Memory B cell (primary cell): ENCODE results near the gene CNN2.

Experiments used
- ATAC-seq: fragments of 150-1000 bp; cut with Tn5 transposase; 2 replicates; pipeline ENCODE4 v1.10.0; 2021; ENCODE audit warnings: low read depth, mild to moderate bottlenecking, moderate library complexity
- DNase-seq, 2 donors: peaks; one replicate each; pipeline ENCODE4 v3.0.0; 2022; ENCODE audit warnings: low spot score in 2 of 2
- H3K27ac Mint-ChIP-seq: one replicate; pipeline ENCODE4 v1.8.0; 2022; ENCODE audit warnings: mild to moderate bottlenecking, moderate library complexity, mixed read lengths
- H3K27me3 Mint-ChIP-seq: one replicate; pipeline ENCODE4 v1.8.0; 2022; ENCODE audit warnings: mixed read lengths
- H3K36me3 Mint-ChIP-seq: one replicate; pipeline ENCODE4 v1.8.0; 2022; ENCODE audit warnings: mild to moderate bottlenecking, mixed read lengths
- H3K4me1 Mint-ChIP-seq: one replicate; pipeline ENCODE4 v1.8.0; 2022; ENCODE audit warnings: mixed read lengths
- H3K4me3 Mint-ChIP-seq: one replicate; pipeline ENCODE4 v1.8.0; 2022; ENCODE audit warnings: mild to moderate bottlenecking, moderate library complexity, mixed read lengths
- H3K9me3 Mint-ChIP-seq: one replicate; pipeline ENCODE4 v1.8.0; 2022; ENCODE audit warnings: mixed read lengths

Gene CNN2

GRCh38 chr19:991174-991931 is 35.1 kb upstream of the CNN2 start:
- peaks cover 5% of the 10 kb centered on the region for H3K4me1 Mint-ChIP-seq
- peaks cover 5% of the 10 kb centered on the region for H3K36me3 Mint-ChIP-seq
- peaks cover 2% of the 10 kb centered on the region for H3K27me3 Mint-ChIP-seq
- peak; percentile 72 for ATAC-seq
- no peak overlapping the region for H3K4me3 Mint-ChIP-seq
- no peak for DNase-seq
- H3K9me3 Mint-ChIP-seq: no peaks in the 10 kb centered on the region
- no peak overlapping the region for H3K27ac Mint-ChIP-seq

GRCh38 chr19:991932-992669 is 34.3 kb upstream of the CNN2 start:
- peaks cover 2% of the 10 kb centered on the region for H3K27me3 Mint-ChIP-seq
- H3K4me1 Mint-ChIP-seq: peaks cover 6% of the 10 kb centered on the region
- no peak overlapping the region for H3K27ac Mint-ChIP-seq
- ATAC-seq (no peak), DNase-seq (no peak)
- no peak overlapping the region for H3K4me3 Mint-ChIP-seq
- no peaks in the 10 kb centered on the region for H3K36me3 Mint-ChIP-seq
- no peaks in the 10 kb centered on the region for H3K9me3 Mint-ChIP-seq

GRCh38 chr19:992670-993055 is 33.7 kb upstream of the CNN2 start:
- DNase-seq: no peak
- H3K27ac Mint-ChIP-seq: no peak overlapping the region

GRCh38 chr19:993361-993830 is 33.0 kb upstream of the CNN2 start:
- Mint-ChIP-seq H3K27ac (no peak overlapping the region), H3K4me3 (no peak overlapping the region), H3K27me3 (peaks cover 2% of the 10 kb centered on the region), H3K4me1 (peaks cover 6% of the 10 kb centered on the region), H3K9me3 (no peaks in the 10 kb centered on the region), H3K36me3 (no peaks in the 10 kb centered on the region)
- DNase-seq (no peak), ATAC-seq (no peak)

More at GRCh38 chr19:992670-993055, 33.7 kb upstream of the CNN2 start:
- Mint-ChIP-seq H3K27me3 (peaks cover 2% of the 10 kb centered on the region), H3K4me3 (no peak overlapping the region), H3K36me3 (no peaks in the 10 kb centered on the region), H3K4me1 (peaks cover 6% of the 10 kb centered on the region), H3K9me3 (no peaks in the 10 kb centered on the region)
- no peak for ATAC-seq

- DNase-seq: no peak
- Mint-ChIP-seq H3K36me3 (no peaks in the 10 kb centered on the region), H3K9me3 (no peaks in the 10 kb centered on the region), H3K4me3 (no peak overlapping the region), H3K27me3 (peaks cover 5% of the 10 kb centered on the region), H3K4me1 (peaks cover 6% of the 10 kb centered on the region), H3K27ac (no peak overlapping the region)
- no peak for ATAC-seq
Observed at GRCh38 chr19:993831-994393, 32.5 kb upstream of the CNN2 start.

GRCh38 chr19:994516-994915 is 31.9 kb upstream of the CNN2 start:
- Mint-ChIP-seq H3K36me3 (no peaks in the 10 kb centered on the region), H3K27ac (no peak overlapping the region), H3K4me3 (no peak overlapping the region), H3K27me3 (peaks cover 10% of the 10 kb centered on the region), H3K9me3 (no peaks in the 10 kb centered on the region), H3K4me1 (peaks cover 6% of the 10 kb centered on the region)
- no peak for DNase-seq
- ATAC-seq: no peak

GRCh38 chr19:995051-995827 is 31.2 kb upstream of the CNN2 start:
- ATAC-seq (no peak), DNase-seq (no peak)
- Mint-ChIP-seq H3K9me3 (no peaks in the 10 kb centered on the region), H3K36me3 (no peaks in the 10 kb centered on the region), H3K27me3 (peaks cover 10% of the 10 kb centered on the region), H3K4me1 (peaks cover 6% of the 10 kb centered on the region), H3K27ac (no peak overlapping the region), H3K4me3 (no peak overlapping the region)

- Mint-ChIP-seq H3K4me3 (no peak overlapping the region), H3K27ac (peak overlapping the region; percentile 32), H3K36me3 (no peaks in the 10 kb centered on the region), H3K9me3 (no peaks in the 10 kb centered on the region), H3K4me1 (peaks cover 9% of the 10 kb centered on the region), H3K27me3 (peaks cover 13% of the 10 kb centered on the region)
- DNase-seq: peak; percentile 46 to 63
- ATAC-seq: peak; percentile 65
Observed at GRCh38 chr19:996051-996838, 30.2 kb upstream of the CNN2 start.

GRCh38 chr19:998064-998463 is 28.3 kb upstream of the CNN2 start:
- no peak for DNase-seq
- no peak overlapping the region for H3K27ac Mint-ChIP-seq
- no peak for ATAC-seq
- no peak overlapping the region for H3K4me3 Mint-ChIP-seq
- no peaks in the 10 kb centered on the region for H3K9me3 Mint-ChIP-seq
- H3K27me3 Mint-ChIP-seq: peaks cover 19% of the 10 kb centered on the region
- no peaks in the 10 kb centered on the region for H3K36me3 Mint-ChIP-seq
- H3K4me1 Mint-ChIP-seq: peaks cover 13% of the 10 kb centered on the region

- H3K9me3 Mint-ChIP-seq: no peaks in the 10 kb centered on the region
- peak overlapping the region; percentile 67 for H3K4me3 Mint-ChIP-seq
- H3K27me3 Mint-ChIP-seq: peaks cover 22% of the 10 kb centered on the region
- ATAC-seq (no peak), DNase-seq (no peak)
- H3K36me3 Mint-ChIP-seq: no peaks in the 10 kb centered on the region
- peaks cover 16% of the 10 kb centered on the region for H3K4me1 Mint-ChIP-seq
- H3K27ac Mint-ChIP-seq: no peak overlapping the region
Observed at GRCh38 chr19:999379-999719, 27.1 kb upstream of the CNN2 start.

GRCh38 chr19:1000095-1000494 is 26.3 kb upstream of the CNN2 start, which contains the start of gene GRIN3B:
TSS of gene GRIN3B (plus strand) at chr19:1000419. CDS start at chr19:1000438, 19 bp downstream.
- H3K9me3 Mint-ChIP-seq: no peaks in the 10 kb centered on the region
- peaks cover 22% of the 10 kb centered on the region for H3K27me3 Mint-ChIP-seq
- H3K36me3 Mint-ChIP-seq: no peaks in the 10 kb centered on the region
- H3K27ac Mint-ChIP-seq: peak within 1 kb of the TSS; percentile 13
- peak within 1 kb of the TSS; percentile 71 for H3K4me3 Mint-ChIP-seq
- peaks cover 16% of the 10 kb centered on the region for H3K4me1 Mint-ChIP-seq
- peak; percentile 54 for ATAC-seq
- peak in 1 of 2 donors; percentile 49 for DNase-seq

- Mint-ChIP-seq H3K27ac (peak overlapping the region; percentile 13), H3K36me3 (no peaks in the 10 kb centered on the region)
Observed at GRCh38 chr19:1000591-1001537, 25.5 kb upstream of the CNN2 start.

More at GRCh38 chr19:1000591-1001537, 25.5 kb upstream of the CNN2 start:
- Mint-ChIP-seq H3K27me3 (peaks cover 22% of the 10 kb centered on the region), H3K4me1 (peaks cover 16% of the 10 kb centered on the region), H3K9me3 (no peaks in the 10 kb centered on the region), H3K4me3 (peak overlapping the region; percentile 71)
- DNase-seq: peak in 1 of 2 donors; percentile 54
- ATAC-seq: no peak
